AG20443 (cell line): ENCODE data around the gene ZNF92.
"Not testable (repeated sequence)": the region's sequence is repeated elsewhere in the genome, so short reads cannot be mapped to it uniquely, and the experiment has no call there.

Source experiments
- DNase-seq: peaks from one replicate; pipeline ENCODE4 v3.0.0; 2012; ENCODE audit warnings: low spot score, mixed read lengths

Gene ZNF92

GRCh38 chr7:65373608-65374351 lies at the start of gene ZNF92:
TSS of gene ZNF92 (plus strand) at chr7:65373855. CDS start at chr7:65373998, 143 bp downstream.
- DNase-seq, result peak; percentile 95

- DNase-seq, result no peak
These were observed 47.7 kb upstream of the ZNF92 start for GRCh38 chr7:65325793-65326432.

- no peak for DNase-seq
These were observed 35.3 kb upstream of the ZNF92 start for GRCh38 chr7:65338346-65338745.

GRCh38 chr7:65339257-65339656 lies 34.4 kb upstream of the ZNF92 start:
- no peak for DNase-seq

- no peak for DNase-seq
These were observed 30.7 kb upstream of the ZNF92 start for GRCh38 chr7:65342723-65343629.

GRCh38 chr7:65344541-65344940 lies 29.1 kb upstream of the ZNF92 start:
- DNase-seq, result not testable (repeated sequence)

GRCh38 chr7:65354263-65354662 lies 19.4 kb upstream of the ZNF92 start:
- no peak for DNase-seq

- no peak for DNase-seq
These were observed 3.8 kb upstream of the ZNF92 start for GRCh38 chr7:65369843-65370242.

GRCh38 chr7:65371468-65371867 lies 2.2 kb upstream of the ZNF92 start:
- no peak for DNase-seq

GRCh38 chr7:65379318-65379717 lies 5.7 kb downstream of the ZNF92 start:
- peak; percentile 13 for DNase-seq

- no peak for DNase-seq
These were observed 8.1 kb downstream of the ZNF92 start for GRCh38 chr7:65381742-65382141.

- DNase-seq, result no peak
These were observed 8.8 kb downstream of the ZNF92 start for GRCh38 chr7:65382452-65382851.

GRCh38 chr7:65387891-65388290 lies 14.2 kb downstream of the ZNF92 start:
- no peak for DNase-seq

- no peak for DNase-seq
These were observed 16.9 kb downstream of the ZNF92 start for GRCh38 chr7:65390588-65390987.

GRCh38 chr7:65397730-65398142 lies 24.1 kb downstream of the ZNF92 start:
- DNase-seq, result no peak

GRCh38 chr7:65398671-65399070 lies 25.0 kb downstream of the ZNF92 start:
- DNase-seq, result not testable (repeated sequence)

- DNase-seq, result not testable (repeated sequence)
These were observed 25.4 kb downstream of the ZNF92 start for GRCh38 chr7:65399101-65399500.

- DNase-seq, result no peak
These were observed 30.4 kb downstream of the ZNF92 start for GRCh38 chr7:65404020-65404419.

- not testable (repeated sequence) for DNase-seq
These were observed 33.1 kb downstream of the ZNF92 start for GRCh38 chr7:65406706-65407105.

GRCh38 chr7:65409363-65409762 lies 35.7 kb downstream of the ZNF92 start:
- DNase-seq, result no peak

GRCh38 chr7:65411249-65411648 lies 37.6 kb downstream of the ZNF92 start:
- no peak for DNase-seq

GRCh38 chr7:65422670-65423069 lies 49.0 kb downstream of the ZNF92 start:
- DNase-seq, result no peak

- DNase-seq, result not testable (repeated sequence)
These were observed 49.6 kb downstream of the ZNF92 start for GRCh38 chr7:65423286-65423685.
